WTC11 (cell line): Measurements from ENCODE around the gene SEPTIN3. TPM values are rescaled to one million over a fixed set of nuclear protein-coding genes. Genes with fewer than 3 reads are reported as not detected.

Experiments used
- ATAC-seq: fragments of 200-7000 bp; cut with Tn5 transposase; 2 replicates; pipeline ENCODE4 v1.10.0; 2021; ENCODE audit warnings: mild to moderate bottlenecking, moderate library complexity
- CTCF ChIA-PET: fragments of 300-600 bp; sonication (Branson Sonifier 250); formaldehyde crosslinking; loops from one replicate; lab custom pipeline; 2021; ENCODE audit warnings: antibody characterized with exemption; lab: Charles Lee
- POLR2A ChIA-PET: fragments of 350-600 bp; sonication (Branson Sonifier 250); formaldehyde crosslinking; loops from one replicate; lab custom pipeline; 2021; ENCODE audit warnings: antibody characterized with exemption; lab: Charles Lee
- DNase-seq: peaks from one replicate; pipeline ENCODE4 v3.0.0; 2021; ENCODE audit warnings: low spot score
- H3K27ac Mint-ChIP-seq: 2 replicates; pipeline ENCODE4 v1.8.0; 2021; ENCODE audit warnings: mixed read lengths
- H3K27me3 Mint-ChIP-seq: 2 replicates; pipeline ENCODE4 v1.8.0; 2021; ENCODE audit warnings: low read depth, mild to moderate bottlenecking, moderate library complexity, mixed read lengths
- H3K36me3 Mint-ChIP-seq: 2 replicates; pipeline ENCODE4 v1.8.0; 2021; ENCODE audit warnings: mixed read lengths
- H3K4me1 Mint-ChIP-seq: 2 replicates; pipeline ENCODE4 v1.8.0; 2022; ENCODE audit warnings: mixed read lengths
- H3K4me3 Mint-ChIP-seq: 2 replicates; pipeline ENCODE4 v1.8.0; 2021; ENCODE audit warnings: mild to moderate bottlenecking, moderate library complexity, mixed read lengths
- H3K9me3 Mint-ChIP-seq: 2 replicates; pipeline ENCODE4 v1.8.0; 2021; ENCODE audit warnings: mixed read lengths
- ARID4B ChIP-seq: sonication (generic); formaldehyde crosslinking; IDR thresholded peaks from 2 replicates; pipeline ENCODE4 v1.8.0; 2023; ENCODE audit warnings: missing genetic modification reagents, mild to moderate bottlenecking, borderline replicate concordance
- ATF1 ChIP-seq: sonication (generic); formaldehyde crosslinking; IDR thresholded peaks from 2 replicates; pipeline ENCODE4 v1.8.1; 2023; ENCODE audit warnings: mild to moderate bottlenecking, moderate library complexity, missing genetic modification reagents
- ATF6 ChIP-seq: sonication (generic); formaldehyde crosslinking; IDR thresholded peaks from 2 replicates; pipeline ENCODE4 v1.8.1; 2023; ENCODE audit warnings: mild to moderate bottlenecking, missing genetic modification reagents
- CREM ChIP-seq: sonication (generic); formaldehyde crosslinking; IDR thresholded peaks from 2 replicates; pipeline ENCODE4 v1.8.1; 2022; ENCODE audit warnings: mild to moderate bottlenecking, missing genetic modification reagents, moderate library complexity
- EMX1 ChIP-seq: fragments of 250-450 bp; sonication (Bioruptor Pico); IDR thresholded peaks from 2 replicates; pipeline ENCODE4 v1.8.0; 2021; ENCODE audit warnings: mild to moderate bottlenecking
- FOXK1 ChIP-seq: sonication (generic); formaldehyde crosslinking; IDR thresholded peaks from 2 replicates; pipeline ENCODE4 v1.8.0; 2022; ENCODE audit warnings: mild to moderate bottlenecking, moderate library complexity, missing genetic modification reagents
- FOXP4 ChIP-seq: sonication (generic); formaldehyde crosslinking; IDR thresholded peaks from 2 replicates; pipeline ENCODE4 v1.8.0; 2022; ENCODE audit warnings: mild to moderate bottlenecking, missing genetic modification reagents
- GTF2I ChIP-seq: fragments of 250-450 bp; sonication (Bioruptor Pico); conservative IDR thresholded peaks from 2 replicates; pipeline ENCODE4 v1.4.0; 2021; ENCODE audit warnings: mild to moderate bottlenecking
- JAZF1 ChIP-seq: fragments of 250-450 bp; sonication (Bioruptor Pico); IDR thresholded peaks from 2 replicates; pipeline ENCODE4 v1.9.0; 2021; ENCODE audit warnings: moderate library complexity, mild to moderate bottlenecking, inconsistent platforms
- KAT7 ChIP-seq: sonication (generic); formaldehyde crosslinking; IDR thresholded peaks from 2 replicates; pipeline ENCODE4 v1.8.1; 2023; ENCODE audit warnings: missing genetic modification reagents, mild to moderate bottlenecking, borderline replicate concordance
- NR1H2 ChIP-seq: sonication (generic); formaldehyde crosslinking; IDR thresholded peaks from 2 replicates; pipeline ENCODE4 v1.9.0; 2021; ENCODE audit warnings: mild to moderate bottlenecking, moderate library complexity, missing genetic modification reagents
- RORB ChIP-seq: fragments of 250-450 bp; sonication (Bioruptor Pico); IDR thresholded peaks from 2 replicates; pipeline ENCODE4 v1.9.0; 2021; ENCODE audit warnings: mild to moderate bottlenecking
- SOX15 ChIP-seq: fragments of 250-450 bp; sonication (Bioruptor Pico); IDR thresholded peaks from 2 replicates; pipeline ENCODE4 v1.9.0; 2021; ENCODE audit warnings: mild to moderate bottlenecking
- SP1 ChIP-seq: sonication (generic); formaldehyde crosslinking; conservative IDR thresholded peaks from 2 replicates; pipeline ENCODE4 v1.8.1; 2022; ENCODE audit warnings: missing genetic modification reagents
- USF1 ChIP-seq: sonication (generic); formaldehyde crosslinking; IDR thresholded peaks from 2 replicates; pipeline ENCODE4 v1.8.0; 2022; ENCODE audit warnings: mild to moderate bottlenecking, missing genetic modification reagents
- ZBTB21 ChIP-seq: sonication (generic); formaldehyde crosslinking; IDR thresholded peaks from 2 replicates; pipeline ENCODE4 v1.8.1; 2023; ENCODE audit warnings: mild to moderate bottlenecking, missing genetic modification reagents, borderline replicate concordance
- ZNF138 ChIP-seq: sonication (generic); formaldehyde crosslinking; conservative IDR thresholded peaks from 2 replicates; pipeline ENCODE4 v1.8.1; 2022; ENCODE audit warnings: mild to moderate bottlenecking, moderate library complexity, missing genetic modification reagents
- ZNF425 ChIP-seq: fragments of 250-450 bp; sonication (Bioruptor Pico); conservative IDR thresholded peaks from 2 replicates; pipeline ENCODE4 v1.9.0; 2021; ENCODE audit warnings: mild to moderate bottlenecking
- total RNA-seq: library from RNA; stranded (reverse); gene quantifications from 3 replicates; pipeline ENCODE4 v1.2.3, GENCODE V29; 2021
- TF ChIP-seq, protein P1 (sequence below): fragments of 250-450 bp; sonication (Bioruptor Pico); IDR thresholded peaks from 2 replicates; pipeline ENCODE4 v2.1.2; 2022; ENCODE audit warnings: mild to moderate bottlenecking, moderate library complexity
- TF ChIP-seq, protein P2 (sequence below): sonication (generic); formaldehyde crosslinking; conservative IDR thresholded peaks from 2 replicates; pipeline ENCODE4 v1.8.1; 2022; ENCODE audit warnings: mild to moderate bottlenecking, missing genetic modification reagents

SEPTIN3 gene
- total RNA-seq, 1 experiment from 2014 or later = 19.5 TPM

GRCh38 chr22:42016111-42016510 is 46.9 kb downstream of the SEPTIN3 start:
- CTCF ChIA-PET = interaction anchor here (0.8 kb wide), 1 partner anchor 52 kb away, joined by 3 read pairs; no protein-coding TSS in a partner anchor
- ATAC-seq (no peak), DNase-seq (no peak)
- TF ChIP-seq ZNF425 = no peak
- no peak for TF ChIP-seq NR1H2 (CRISPR knock-in tag)
- TF ChIP-seq ZBTB21 = no peak
- TF ChIP-seq FOXP4 (CRISPR knock-in tag) = no peak
- TF ChIP-seq ATF1 = no peak
- TF ChIP-seq EMX1 (CRISPR knock-in tag) = no peak
- no peak for TF ChIP-seq GTF2I (CRISPR knock-in tag)
- Mint-ChIP-seq H3K4me3 (no peak overlapping the region), H3K27ac (no peak overlapping the region), H3K4me1 (no peaks in the 10 kb centered on the region), H3K36me3 (no peaks in the 10 kb centered on the region), H3K27me3 (peaks cover 47% of the 10 kb centered on the region), H3K9me3 (peaks cover 4% of the 10 kb centered on the region; the same call in 1 of the 2 replicates)
- POLR2A ChIA-PET = no interaction called here

- Mint-ChIP-seq H3K9me3 (no peaks in the 10 kb centered on the region), H3K4me3 (no peak overlapping the region), H3K4me1 (no peaks in the 10 kb centered on the region), H3K36me3 (no peaks in the 10 kb centered on the region), H3K27ac (no peak overlapping the region), H3K27me3 (peaks cover 44% of the 10 kb centered on the region)
- no peak for ATAC-seq
- DNase-seq = no peak
- ChIA-PET CTCF (no interaction called here), POLR2A (no interaction called here)
- TF ChIP-seq JAZF1 (CRISPR knock-in tag) (no peak), SOX15 (CRISPR knock-in tag) (no peak), ZNF425 (no peak), ATF1 (no peak), SP1 (CRISPR knock-in tag) (no peak), FOXK1 (CRISPR knock-in tag) (no peak), KAT7 (no peak), ATF6 (CRISPR knock-in tag) (no peak), ARID4B (CRISPR knock-in tag) (no peak), USF1 (no peak), RORB (no peak), ZNF138 (no peak), CREM (no peak)
- TF ChIP-seq, protein P1, sequence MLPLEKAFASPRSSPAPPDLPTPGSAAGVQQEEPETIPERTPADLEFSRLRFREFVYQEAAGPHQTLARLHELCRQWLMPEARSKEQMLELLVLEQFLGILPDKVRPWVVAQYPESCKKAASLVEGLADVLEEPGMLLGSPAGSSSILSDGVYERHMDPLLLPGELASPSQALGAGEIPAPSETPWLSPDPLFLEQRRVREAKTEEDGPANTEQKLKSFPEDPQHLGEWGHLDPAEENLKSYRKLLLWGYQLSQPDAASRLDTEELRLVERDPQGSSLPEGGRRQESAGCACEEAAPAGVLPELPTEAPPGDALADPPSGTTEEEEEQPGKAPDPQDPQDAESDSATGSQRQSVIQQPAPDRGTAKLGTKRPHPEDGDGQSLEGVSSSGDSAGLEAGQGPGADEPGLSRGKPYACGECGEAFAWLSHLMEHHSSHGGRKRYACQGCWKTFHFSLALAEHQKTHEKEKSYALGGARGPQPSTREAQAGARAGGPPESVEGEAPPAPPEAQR (CRISPR knock-in tag) = no peak
- TF ChIP-seq, protein P2, sequence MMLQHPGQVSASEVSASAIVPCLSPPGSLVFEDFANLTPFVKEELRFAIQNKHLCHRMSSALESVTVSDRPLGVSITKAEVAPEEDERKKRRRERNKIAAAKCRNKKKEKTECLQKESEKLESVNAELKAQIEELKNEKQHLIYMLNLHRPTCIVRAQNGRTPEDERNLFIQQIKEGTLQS (CRISPR knock-in tag) = no peak
Measured at GRCh38 chr22:42018224-42018623, 49.0 kb downstream of the SEPTIN3 start.
